HG03108 (cell line): Measurements from ENCODE around the gene FRMD5.
A peak's percentile ranks its signal among the peaks of the same experiment; 100 is the strongest.
"Not testable (repeated sequence)": the region's sequence is repeated elsewhere in the genome, so short reads cannot be mapped to it uniquely, and the experiment has no call there.

Experiments used
- ATAC-seq: cut with Tn5 transposase; IDR thresholded peaks from one replicate; pipeline ENCODE4 v1.9.1; 2021; ENCODE audit warnings: moderate library complexity; ENCODE audit not compliant: unreplicated experiment

FRMD5 gene

GRCh38 chr15:44195151-44195740 is at the start of gene FRMD5:
Gene FRMD5, minus strand, starts transcription at chr15:44195271.
- ATAC-seq = peak; percentile 85

DNA sequence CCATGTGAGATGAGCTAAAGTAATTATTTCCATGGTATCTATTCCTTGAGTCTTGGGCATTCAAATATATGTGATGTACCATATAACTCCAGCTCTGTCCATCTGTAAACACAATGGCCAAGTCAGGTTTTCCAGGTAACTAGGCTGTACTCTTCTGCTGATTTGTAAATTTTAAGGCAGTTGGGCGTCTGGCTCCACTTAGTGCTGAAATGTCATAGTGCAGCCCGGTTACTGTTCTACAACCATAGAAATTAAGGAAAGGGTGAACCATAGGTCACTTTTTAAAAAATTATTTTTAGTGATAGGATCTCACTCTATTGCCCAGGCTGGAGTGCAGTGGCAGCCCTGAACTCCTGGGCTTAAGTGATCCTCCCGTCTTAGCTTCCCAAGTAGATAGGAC is 48.8 kb upstream of the FRMD5 start:
- ATAC-seq = no peak

GRCh38 chr15:44243141-44243540 is 48.1 kb upstream of the FRMD5 start:
- ATAC-seq = no peak

DNA sequence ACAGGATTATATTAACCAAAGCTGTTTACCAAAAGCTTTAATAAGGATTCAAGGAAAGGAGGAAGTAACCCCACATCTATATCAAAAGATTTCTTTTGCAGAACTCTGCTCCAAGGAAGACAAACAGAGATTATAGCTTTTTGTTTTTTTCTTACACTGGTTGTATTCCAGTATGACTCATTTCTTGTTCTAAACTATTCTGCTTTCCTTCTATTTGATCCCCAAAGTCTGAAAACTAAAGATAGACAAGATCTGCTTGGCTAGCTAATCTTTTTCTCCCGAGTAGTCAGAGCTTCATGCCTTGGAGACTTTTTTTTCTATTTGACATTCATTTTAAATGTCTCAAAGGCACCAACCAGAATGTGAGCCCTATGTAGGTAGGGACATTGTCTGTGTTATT is 36.8 kb upstream of the FRMD5 start:
- no peak for ATAC-seq

DNA sequence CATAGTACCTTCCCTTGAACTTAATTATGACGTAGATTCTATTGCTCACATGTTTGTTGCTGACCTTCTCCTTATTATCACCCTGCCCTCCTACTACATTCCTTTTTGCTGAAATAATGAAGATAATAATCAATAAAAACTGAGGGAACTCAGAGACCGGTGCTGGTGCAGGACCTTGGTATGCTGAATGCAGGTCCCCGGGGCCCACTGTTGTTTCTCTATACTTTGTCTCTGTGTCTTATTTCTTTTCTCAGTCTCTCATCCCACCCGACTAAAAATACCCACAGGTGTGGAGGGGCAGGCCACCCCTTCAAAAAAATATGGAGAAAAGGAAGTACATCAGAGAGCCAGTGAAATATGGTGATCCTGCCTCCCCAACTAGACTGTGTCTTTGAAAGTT is 34.2 kb upstream of the FRMD5 start:
- ATAC-seq = not testable (repeated sequence)

DNA sequence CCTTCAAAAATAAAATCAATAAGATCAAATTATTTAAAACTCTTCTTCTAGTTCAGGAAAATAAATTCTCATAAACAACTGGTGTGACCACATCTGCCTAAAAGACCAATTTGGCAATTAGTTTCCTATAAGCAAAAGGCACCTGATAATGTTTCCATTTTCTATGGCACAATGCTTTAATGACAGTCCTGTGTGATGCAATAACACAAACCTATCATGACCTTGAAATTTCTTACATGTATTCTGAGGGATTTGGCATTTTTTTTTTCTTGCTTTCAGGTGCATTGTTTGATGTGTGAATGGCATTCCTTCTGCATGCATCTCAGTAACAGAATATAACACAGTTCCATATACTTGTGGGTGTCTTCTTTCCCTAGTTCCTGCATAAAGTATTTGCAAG is 32.5 kb upstream of the FRMD5 start:
- no peak for ATAC-seq

DNA sequence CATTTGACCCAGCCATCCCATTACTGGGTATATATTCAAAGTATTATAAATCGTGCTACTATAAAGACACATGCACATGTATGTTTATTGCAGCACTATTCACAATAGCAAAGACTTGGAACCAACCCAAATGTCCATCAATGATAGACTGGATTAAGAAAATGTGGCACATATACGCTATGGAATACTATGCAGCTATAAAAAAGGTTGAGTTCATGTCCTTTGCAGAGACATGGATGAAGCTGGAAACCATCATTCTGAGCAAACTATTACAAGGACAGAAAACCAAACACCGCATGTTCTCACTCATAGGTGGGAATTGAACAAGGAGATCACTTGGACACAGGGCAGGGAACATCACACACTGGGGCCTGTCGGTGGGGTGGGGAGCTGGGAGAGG is 31.9 kb upstream of the FRMD5 start:
- not testable (repeated sequence) for ATAC-seq

GRCh38 chr15:44222478-44222877 is 27.4 kb upstream of the FRMD5 start:
- ATAC-seq = no peak

GRCh38 chr15:44219073-44219472 is 24.0 kb upstream of the FRMD5 start:
- ATAC-seq = no peak

- no peak for ATAC-seq
Observed at GRCh38 chr15:44216958-44217357, 21.9 kb upstream of the FRMD5 start.

DNA sequence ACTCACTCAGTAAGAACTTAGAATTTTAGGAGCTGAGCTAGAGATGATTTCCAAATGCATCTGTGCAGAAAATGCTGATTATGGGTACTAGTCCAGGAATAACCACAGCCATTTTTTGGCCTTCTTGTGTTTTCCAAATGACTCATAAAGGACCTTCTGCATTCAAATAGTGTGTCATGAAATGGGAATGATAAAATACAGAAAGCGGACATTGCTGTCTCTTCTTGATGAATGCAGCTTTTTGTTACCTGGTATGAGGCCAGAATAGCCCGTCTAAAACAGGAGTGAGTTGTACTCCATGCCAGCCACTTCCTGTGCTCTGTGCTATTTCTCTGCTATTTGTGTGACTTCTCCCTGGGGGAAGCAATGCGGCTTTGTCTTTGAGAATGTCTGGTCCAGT is 20.5 kb upstream of the FRMD5 start:
- no peak for ATAC-seq

GRCh38 chr15:44208956-44209355 is 13.9 kb upstream of the FRMD5 start:
- ATAC-seq = no peak

- ATAC-seq = no peak
Observed at GRCh38 chr15:44207643-44208042, 12.6 kb upstream of the FRMD5 start.

- no peak for ATAC-seq
Observed at GRCh38 chr15:44199393-44199792, 4.3 kb upstream of the FRMD5 start.

- ATAC-seq = peak; percentile 13
Observed at GRCh38 chr15:44194323-44195150, 534 bp downstream of the FRMD5 start.

- no peak for ATAC-seq
Observed at GRCh38 chr15:44193651-44194322, 1.3 kb downstream of the FRMD5 start.

GRCh38 chr15:44188795-44189194 is 6.3 kb downstream of the FRMD5 start:
- ATAC-seq = no peak

- ATAC-seq = no peak
Observed at GRCh38 chr15:44186705-44187104, 8.4 kb downstream of the FRMD5 start.

DNA sequence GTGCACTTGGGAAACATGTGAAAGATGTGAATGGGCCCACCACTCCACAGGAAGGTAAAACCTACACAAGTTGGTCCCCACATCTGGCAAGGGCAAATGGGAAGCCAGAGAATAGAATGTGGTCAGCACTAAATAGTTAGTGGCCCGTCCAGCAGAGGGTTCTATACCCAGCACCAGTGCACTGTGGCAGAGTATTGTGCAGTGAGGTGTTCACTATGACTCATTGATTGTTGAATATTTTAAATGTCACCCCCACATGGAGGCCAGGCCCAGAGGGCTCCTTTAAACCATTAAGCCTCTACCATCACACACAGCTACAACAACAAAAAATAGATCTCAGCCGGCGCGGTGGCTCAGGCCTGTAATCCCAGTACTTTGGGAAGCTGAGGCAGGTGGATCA is 11.7 kb downstream of the FRMD5 start:
- no peak for ATAC-seq

DNA sequence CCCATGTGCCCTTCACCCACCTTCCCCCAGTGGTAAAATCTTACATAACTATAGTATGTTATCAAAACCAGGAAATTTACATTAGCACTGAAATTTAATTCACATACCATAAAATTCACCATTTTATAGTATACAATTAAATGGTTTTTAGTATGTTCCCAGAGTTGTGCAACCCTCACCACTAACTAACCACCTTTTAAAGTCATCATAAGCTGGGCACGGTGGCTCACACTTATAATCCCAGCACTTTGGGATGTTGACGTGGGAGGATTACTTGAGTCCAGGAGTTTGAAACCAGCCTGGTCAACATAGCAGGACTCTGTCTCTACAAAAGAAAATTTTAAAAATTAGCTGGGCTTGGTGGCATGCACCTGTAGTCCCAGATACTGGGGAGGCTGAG is 13.7 kb downstream of the FRMD5 start:
- no peak for ATAC-seq

GRCh38 chr15:44177139-44177538 is 17.9 kb downstream of the FRMD5 start:
- ATAC-seq = no peak

DNA sequence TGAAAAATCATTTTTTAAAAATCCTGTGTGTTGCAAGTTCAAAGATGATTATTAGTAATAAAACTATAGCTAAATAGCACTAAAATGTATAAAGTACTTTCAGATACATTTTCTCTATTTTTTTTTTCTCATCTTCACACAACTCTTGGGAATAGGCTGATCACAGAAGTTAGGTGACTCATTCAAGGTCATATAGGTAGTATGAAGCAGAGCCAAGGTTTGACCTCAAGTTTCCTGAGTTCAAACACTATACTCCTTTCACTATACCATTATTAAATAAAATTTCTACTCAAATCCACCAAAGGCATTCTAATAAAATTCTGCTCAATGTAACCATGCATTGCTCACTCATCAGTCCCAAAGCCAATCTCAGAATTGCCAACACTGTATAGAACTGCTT is 21.3 kb downstream of the FRMD5 start:
- no peak for ATAC-seq
